Neural cell (in vitro differentiated cells): ENCODE results near the gene GPC5. TPM values are rescaled to one million over a fixed set of nuclear protein-coding genes. Genes with fewer than 3 reads are reported as not detected.

Experiments
- H2AFZ ChIP-seq: fragments of 200-600, 300-800 bp; sonication (generic), shearing (Covaris generic); 2 replicates; pipeline ENCODE4 v1.6.0; 2014; ENCODE audit warnings: low read depth, mild to moderate bottlenecking, antibody characterized with exemption, low read length, moderate library complexity
- H3F3A ChIP-seq: fragments of 200-600 bp; shearing (Covaris generic); 2 replicates; pipeline ENCODE4 v1.6.1; 2016; ENCODE audit warnings: mild to moderate bottlenecking, moderate library complexity, mixed read lengths, antibody characterized with exemption, low read length; ENCODE audit not compliant: insufficient read depth, poor library complexity, severe bottlenecking
- H3K27ac ChIP-seq: fragments of 200-600, 300-800 bp; sonication (generic), shearing (Covaris generic); 2 replicates; pipeline ENCODE4 v1.5.1; 2014; ENCODE audit warnings: mild to moderate bottlenecking, low read length, moderate library complexity
- H3K27me3 ChIP-seq: fragments of 300-800, 200-600 bp; sonication (generic), shearing (Covaris generic); 2 replicates; pipeline ENCODE4 v1.6.0; 2014; ENCODE audit warnings: mild to moderate bottlenecking, low read depth, low read length, moderate library complexity; ENCODE audit not compliant: insufficient read depth
- H3K36me3 ChIP-seq: fragments of 300-800, 200-600 bp; sonication (generic), shearing (Covaris generic); 2 replicates; pipeline ENCODE4 v1.5.1; 2014; ENCODE audit warnings: mild to moderate bottlenecking, antibody characterized with exemption, low read length, moderate library complexity; ENCODE audit not compliant: insufficient read depth
- H3K4me2 ChIP-seq: fragments of 300-800, 200-600 bp; sonication (generic), shearing (Covaris generic); 2 replicates; pipeline ENCODE4 v1.6.0; 2014; ENCODE audit warnings: mild to moderate bottlenecking, low read length
- H3K4me3 ChIP-seq: fragments of 300-800, 200-600 bp; sonication (generic), shearing (Covaris generic); 2 replicates; pipeline ENCODE4 v1.5.1; 2014; ENCODE audit warnings: mild to moderate bottlenecking, low read length, moderate library complexity
- H3K79me2 ChIP-seq: fragments of 200-600 bp; shearing (Covaris generic); replicated peaks from 2 replicates; pipeline ENCODE4 v1.6.0; 2014; ENCODE audit warnings: mild to moderate bottlenecking, low read length, moderate library complexity; ENCODE audit not compliant: insufficient read depth
- H3K9ac ChIP-seq: fragments of 300-800, 200-600 bp; sonication (generic), shearing (Covaris generic); 2 replicates; pipeline ENCODE4 v1.6.1; 2016; ENCODE audit warnings: mild to moderate bottlenecking, low read length, mixed read lengths
- H3K9me2 ChIP-seq: fragments of 200-600 bp; shearing (Covaris generic); 2 replicates; pipeline ENCODE4 v1.6.1; 2016; ENCODE audit warnings: mild to moderate bottlenecking, low read length, mixed read lengths; ENCODE audit not compliant: insufficient read depth
- H3K9me3 ChIP-seq: fragments of 200-600, 300-800 bp; sonication (generic), shearing (Covaris generic); 2 replicates; pipeline ENCODE4 v1.6.1; 2016; ENCODE audit warnings: mild to moderate bottlenecking, mixed run types, low read length, moderate library complexity, mixed read lengths
- H4K20me1 ChIP-seq: fragments of 200-600 bp; shearing (Covaris generic); 2 replicates; pipeline ENCODE4 v1.6.1; 2016; ENCODE audit warnings: mild to moderate bottlenecking, mixed run types; ENCODE audit not compliant: insufficient read depth
- EP300 ChIP-seq: fragments of 450-650 bp; conservative IDR thresholded peaks from 2 replicates; pipeline ENCODE4 v1.6.1; 2014; ENCODE audit warnings: antibody characterized with exemption, mild to moderate bottlenecking, moderate library complexity; ENCODE audit not compliant: poor library complexity, severe bottlenecking
- EZH2 ChIP-seq: fragments of 200-600, 300-800 bp; shearing (Covaris generic), sonication (generic); IDR thresholded peaks from 2 replicates; pipeline ENCODE4 v1.6.1; 2014; ENCODE audit warnings: antibody characterized with exemption, low read length, borderline replicate concordance, mild to moderate bottlenecking; ENCODE audit not compliant: insufficient read depth, poor library complexity, severe bottlenecking
- MXI1 ChIP-seq: fragments of 450-650 bp; conservative IDR thresholded peaks from 2 replicates; pipeline ENCODE4 v1.6.1; 2014; ENCODE audit warnings: antibody characterized with exemption, mild to moderate bottlenecking; ENCODE audit not compliant: poor library complexity, severe bottlenecking
- POLR2AphosphoS5 ChIP-seq: IDR thresholded peaks from 2 replicates; pipeline ENCODE4 v1.6.1; 2012
- RAD21 ChIP-seq: fragments of 450-650 bp; conservative IDR thresholded peaks from 2 replicates; pipeline ENCODE4 v1.6.1; 2014; ENCODE audit warnings: antibody characterized with exemption, mild to moderate bottlenecking, moderate library complexity
- SMC3 ChIP-seq: fragments of 450-650 bp; conservative IDR thresholded peaks from 2 replicates; pipeline ENCODE4 v1.6.1; 2014; ENCODE audit warnings: antibody characterized with exemption, mild to moderate bottlenecking, moderate library complexity; ENCODE audit not compliant: poor library complexity
- TAF1 ChIP-seq: IDR thresholded peaks from 2 replicates; pipeline ENCODE4 v1.6.1; 2012; ENCODE audit warnings: low read depth
- polyA plus RNA-seq: library from polyadenylated mRNA; depleted of rRNA; stranded (reverse); fragments of >200 nt; gene quantifications from 2 replicates; pipeline ENCODE4 v1.2.3, GENCODE V29; 2014
- TF ChIP-seq, protein P1 (sequence below): fragments of 450-650 bp; IDR thresholded peaks from 2 replicates; pipeline ENCODE4 v1.5.1; 2014; ENCODE audit warnings: antibody characterized with exemption, mild to moderate bottlenecking, moderate library complexity; ENCODE audit not compliant: poor library complexity, severe bottlenecking
- TF ChIP-seq, protein P2 (sequence below): IDR thresholded peaks from 2 replicates; pipeline ENCODE4 v1.6.1; 2012; ENCODE audit warnings: borderline replicate concordance

The GPC5 gene
- polyA plus RNA-seq, 1 donor from 2014 or later, result 5.0 TPM

DNA sequence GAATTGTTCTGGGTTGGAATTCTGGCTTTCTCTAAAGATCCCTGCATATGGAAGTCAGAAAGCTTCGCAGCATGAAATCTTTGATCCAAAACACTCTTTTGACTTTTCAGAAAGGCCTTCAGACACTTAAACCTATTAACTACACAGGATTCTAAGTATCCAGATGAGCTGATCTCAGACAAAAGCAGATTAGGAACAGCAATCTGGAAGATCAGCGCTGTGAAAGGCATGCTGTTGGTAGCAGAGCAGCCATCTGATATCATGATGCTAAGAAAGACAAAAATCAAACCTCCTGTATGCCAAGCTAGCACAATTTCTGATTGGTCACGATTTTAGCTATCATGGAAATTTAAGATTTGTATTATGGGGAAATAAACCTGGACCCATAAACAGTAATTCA is 589.9 kb downstream of the GPC5 start:
- Histone ChIP-seq H3K27ac (no peak overlapping the region), H3F3A (no peaks in the 10 kb centered on the region), H3K27me3 (no peaks in the 10 kb centered on the region), H3K36me3 (no peaks in the 10 kb centered on the region), H3K79me2 (no peaks in the 10 kb centered on the region), H2AFZ (no peak overlapping the region), H4K20me1 (no peaks in the 10 kb centered on the region), H3K4me3 (no peak overlapping the region), H3K9me2 (no peaks in the 10 kb centered on the region), H3K4me2 (no peak overlapping the region), H3K9ac (no peak overlapping the region), H3K9me3 (no peaks in the 10 kb centered on the region)
- TF ChIP-seq RAD21, result no peak
- TF ChIP-seq, protein P1, sequence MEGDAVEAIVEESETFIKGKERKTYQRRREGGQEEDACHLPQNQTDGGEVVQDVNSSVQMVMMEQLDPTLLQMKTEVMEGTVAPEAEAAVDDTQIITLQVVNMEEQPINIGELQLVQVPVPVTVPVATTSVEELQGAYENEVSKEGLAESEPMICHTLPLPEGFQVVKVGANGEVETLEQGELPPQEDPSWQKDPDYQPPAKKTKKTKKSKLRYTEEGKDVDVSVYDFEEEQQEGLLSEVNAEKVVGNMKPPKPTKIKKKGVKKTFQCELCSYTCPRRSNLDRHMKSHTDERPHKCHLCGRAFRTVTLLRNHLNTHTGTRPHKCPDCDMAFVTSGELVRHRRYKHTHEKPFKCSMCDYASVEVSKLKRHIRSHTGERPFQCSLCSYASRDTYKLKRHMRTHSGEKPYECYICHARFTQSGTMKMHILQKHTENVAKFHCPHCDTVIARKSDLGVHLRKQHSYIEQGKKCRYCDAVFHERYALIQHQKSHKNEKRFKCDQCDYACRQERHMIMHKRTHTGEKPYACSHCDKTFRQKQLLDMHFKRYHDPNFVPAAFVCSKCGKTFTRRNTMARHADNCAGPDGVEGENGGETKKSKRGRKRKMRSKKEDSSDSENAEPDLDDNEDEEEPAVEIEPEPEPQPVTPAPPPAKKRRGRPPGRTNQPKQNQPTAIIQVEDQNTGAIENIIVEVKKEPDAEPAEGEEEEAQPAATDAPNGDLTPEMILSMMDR, result no peak
- TF ChIP-seq TAF1, result no peak
- TF ChIP-seq EP300, result no peak
- TF ChIP-seq, protein P2, sequence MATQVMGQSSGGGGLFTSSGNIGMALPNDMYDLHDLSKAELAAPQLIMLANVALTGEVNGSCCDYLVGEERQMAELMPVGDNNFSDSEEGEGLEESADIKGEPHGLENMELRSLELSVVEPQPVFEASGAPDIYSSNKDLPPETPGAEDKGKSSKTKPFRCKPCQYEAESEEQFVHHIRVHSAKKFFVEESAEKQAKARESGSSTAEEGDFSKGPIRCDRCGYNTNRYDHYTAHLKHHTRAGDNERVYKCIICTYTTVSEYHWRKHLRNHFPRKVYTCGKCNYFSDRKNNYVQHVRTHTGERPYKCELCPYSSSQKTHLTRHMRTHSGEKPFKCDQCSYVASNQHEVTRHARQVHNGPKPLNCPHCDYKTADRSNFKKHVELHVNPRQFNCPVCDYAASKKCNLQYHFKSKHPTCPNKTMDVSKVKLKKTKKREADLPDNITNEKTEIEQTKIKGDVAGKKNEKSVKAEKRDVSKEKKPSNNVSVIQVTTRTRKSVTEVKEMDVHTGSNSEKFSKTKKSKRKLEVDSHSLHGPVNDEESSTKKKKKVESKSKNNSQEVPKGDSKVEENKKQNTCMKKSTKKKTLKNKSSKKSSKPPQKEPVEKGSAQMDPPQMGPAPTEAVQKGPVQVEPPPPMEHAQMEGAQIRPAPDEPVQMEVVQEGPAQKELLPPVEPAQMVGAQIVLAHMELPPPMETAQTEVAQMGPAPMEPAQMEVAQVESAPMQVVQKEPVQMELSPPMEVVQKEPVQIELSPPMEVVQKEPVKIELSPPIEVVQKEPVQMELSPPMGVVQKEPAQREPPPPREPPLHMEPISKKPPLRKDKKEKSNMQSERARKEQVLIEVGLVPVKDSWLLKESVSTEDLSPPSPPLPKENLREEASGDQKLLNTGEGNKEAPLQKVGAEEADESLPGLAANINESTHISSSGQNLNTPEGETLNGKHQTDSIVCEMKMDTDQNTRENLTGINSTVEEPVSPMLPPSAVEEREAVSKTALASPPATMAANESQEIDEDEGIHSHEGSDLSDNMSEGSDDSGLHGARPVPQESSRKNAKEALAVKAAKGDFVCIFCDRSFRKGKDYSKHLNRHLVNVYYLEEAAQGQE, result no peak
- TF ChIP-seq MXI1, result no peak
- no peak for TF ChIP-seq EZH2
- TF ChIP-seq SMC3, result no peak
- no peak for TF ChIP-seq POLR2AphosphoS5

DNA sequence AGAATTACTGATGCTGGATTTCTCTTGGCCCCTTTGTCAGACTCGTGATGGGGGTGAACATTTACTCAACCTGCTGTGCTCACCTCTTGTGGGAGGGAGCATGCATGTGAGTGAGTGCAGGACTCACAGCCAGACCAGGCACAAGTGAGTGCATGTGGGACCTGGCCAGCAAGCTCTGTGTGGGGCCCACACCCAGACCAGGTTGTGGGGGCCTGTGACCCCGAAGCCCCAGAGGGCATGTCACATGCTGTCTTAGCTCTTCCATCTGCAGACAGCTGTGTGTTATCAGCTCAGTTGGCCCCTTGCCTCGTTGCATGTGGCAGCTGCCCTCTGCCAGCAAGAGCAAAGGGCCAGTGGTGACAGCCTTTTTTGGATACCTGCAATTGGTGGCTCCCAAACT is 614.4 kb downstream of the GPC5 start:
- Histone ChIP-seq H3K9me3 (no peaks in the 10 kb centered on the region), H3K4me3 (no peak overlapping the region), H3K27me3 (no peaks in the 10 kb centered on the region), H3K27ac (no peak overlapping the region), H3K9me2 (no peaks in the 10 kb centered on the region), H3K9ac (no peak overlapping the region), H3K4me2 (no peak overlapping the region), H2AFZ (no peak overlapping the region), H3K36me3 (no peaks in the 10 kb centered on the region), H3F3A (no peaks in the 10 kb centered on the region), H3K79me2 (no peaks in the 10 kb centered on the region), H4K20me1 (no peaks in the 10 kb centered on the region)
- TF ChIP-seq EP300, result no peak
- TF ChIP-seq MXI1, result no peak
- no peak for TF ChIP-seq SMC3
- TF ChIP-seq RAD21, result no peak
- TF ChIP-seq, protein P2, result no peak
- TF ChIP-seq TAF1, result no peak
- no peak for TF ChIP-seq EZH2
